HG03103 (cell line): ENCODE results near the gene ATP2A3.

Source experiments
- ATAC-seq: cut with Tn5 transposase; IDR thresholded peaks from one replicate; pipeline ENCODE4 v1.9.1; 2021; ENCODE audit warnings: low read depth; ENCODE audit not compliant: unreplicated experiment

The ATP2A3 gene

GRCh38 chr17:3879591-3880417 lies 84.4 kb downstream of the ATP2A3 start:
- ATAC-seq = no peak

- no peak for ATAC-seq
Measured at GRCh38 chr17:3879186-3879585, 85.1 kb downstream of the ATP2A3 start.

GRCh38 chr17:3877220-3877619 lies 87.0 kb downstream of the ATP2A3 start:
- ATAC-seq = no peak

- ATAC-seq = no peak
Measured at GRCh38 chr17:3875317-3875716, 88.9 kb downstream of the ATP2A3 start.
